HG03571 (cell line): ENCODE measurements around the gene OR2L8.

Experiments
- ATAC-seq: cut with Tn5 transposase; IDR thresholded peaks from one replicate; pipeline ENCODE4 v1.9.1; 2021; ENCODE audit not compliant: unreplicated experiment

Gene OR2L8

GRCh38 chr1:247948558-247948957 is at the start of gene OR2L8:
OR2L8 (plus strand) TSS chr1:247948858; CDS start chr1:247948858, 0 bp downstream.
- no peak for ATAC-seq

DNA sequence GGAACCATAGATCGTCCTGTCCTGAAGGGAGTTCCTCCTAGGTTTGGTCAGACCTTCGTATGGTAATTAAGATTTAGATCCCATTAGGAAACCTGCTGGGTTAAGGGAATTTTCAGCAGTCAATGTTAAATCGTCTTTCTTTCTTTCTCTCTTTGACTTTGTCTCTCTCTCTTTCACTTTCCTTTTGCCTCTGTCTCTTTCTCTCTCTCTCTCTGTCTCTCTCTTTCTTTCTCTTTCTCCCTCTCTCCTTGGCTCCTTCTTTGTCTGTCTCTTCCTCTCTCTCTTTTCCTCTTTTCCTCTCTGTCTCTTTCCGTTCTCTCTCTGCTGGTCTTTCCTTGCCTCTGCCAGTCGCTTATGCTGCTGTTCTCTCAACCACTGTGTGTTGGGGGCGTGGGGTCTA is 44.5 kb upstream of the OR2L8 start:
- no peak for ATAC-seq

DNA sequence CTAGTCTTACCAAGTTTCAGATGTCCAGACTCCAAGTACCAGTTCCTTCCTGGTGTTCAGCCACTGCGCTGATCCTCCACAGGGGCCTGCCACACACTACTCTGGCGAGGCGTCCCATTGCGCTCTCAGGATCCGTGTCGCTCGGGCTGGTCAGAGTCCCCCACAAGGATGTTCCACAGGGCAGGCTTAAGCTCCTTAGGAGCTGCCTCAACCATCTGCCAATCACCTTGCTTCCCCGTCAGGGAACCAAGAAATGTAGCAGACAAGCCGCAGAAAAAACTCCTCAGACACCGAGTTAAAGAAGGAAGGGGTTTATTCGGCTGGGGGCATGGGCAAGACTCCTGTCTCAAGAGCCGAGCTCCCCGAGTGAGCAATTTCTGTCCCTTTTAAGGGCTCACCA is 43.5 kb upstream of the OR2L8 start:
- no peak for ATAC-seq

DNA sequence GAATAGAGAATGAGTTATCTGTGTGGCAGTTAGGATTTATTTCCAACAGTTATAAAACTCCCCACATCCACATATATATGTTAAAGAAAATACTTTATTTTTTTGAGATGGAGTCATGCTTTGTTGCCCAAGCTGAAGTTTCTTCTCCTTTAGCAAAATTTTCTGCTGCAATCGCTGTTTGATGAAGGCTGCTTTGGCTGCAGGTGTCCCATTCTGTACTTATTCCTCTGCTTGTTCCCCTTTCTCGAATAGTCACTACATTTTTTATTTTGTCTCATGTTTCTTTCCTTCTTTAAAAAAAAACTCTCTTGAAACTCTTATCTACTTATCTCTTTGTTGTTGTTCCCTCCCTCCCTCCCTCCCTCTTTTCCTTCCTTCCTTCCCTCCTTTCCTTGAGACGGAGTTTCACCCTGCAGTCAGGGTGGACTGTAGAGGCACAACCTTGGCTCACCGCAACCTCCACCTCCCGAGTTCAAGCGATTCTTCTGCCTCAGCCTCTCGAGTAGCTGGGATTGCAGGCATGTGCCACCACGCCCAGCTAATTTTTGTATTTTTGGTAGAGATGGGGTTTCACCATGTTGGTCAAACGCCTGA is 42.7 kb upstream of the OR2L8 start:
- ATAC-seq, result no peak

GRCh38 chr1:247906504-247907047 is 42.1 kb upstream of the OR2L8 start:
- no peak for ATAC-seq

GRCh38 chr1:247908766-247909165 is 39.9 kb upstream of the OR2L8 start:
- no peak for ATAC-seq

- ATAC-seq, result no peak
These were observed 34.9 kb upstream of the OR2L8 start for GRCh38 chr1:247913786-247914185.

DNA sequence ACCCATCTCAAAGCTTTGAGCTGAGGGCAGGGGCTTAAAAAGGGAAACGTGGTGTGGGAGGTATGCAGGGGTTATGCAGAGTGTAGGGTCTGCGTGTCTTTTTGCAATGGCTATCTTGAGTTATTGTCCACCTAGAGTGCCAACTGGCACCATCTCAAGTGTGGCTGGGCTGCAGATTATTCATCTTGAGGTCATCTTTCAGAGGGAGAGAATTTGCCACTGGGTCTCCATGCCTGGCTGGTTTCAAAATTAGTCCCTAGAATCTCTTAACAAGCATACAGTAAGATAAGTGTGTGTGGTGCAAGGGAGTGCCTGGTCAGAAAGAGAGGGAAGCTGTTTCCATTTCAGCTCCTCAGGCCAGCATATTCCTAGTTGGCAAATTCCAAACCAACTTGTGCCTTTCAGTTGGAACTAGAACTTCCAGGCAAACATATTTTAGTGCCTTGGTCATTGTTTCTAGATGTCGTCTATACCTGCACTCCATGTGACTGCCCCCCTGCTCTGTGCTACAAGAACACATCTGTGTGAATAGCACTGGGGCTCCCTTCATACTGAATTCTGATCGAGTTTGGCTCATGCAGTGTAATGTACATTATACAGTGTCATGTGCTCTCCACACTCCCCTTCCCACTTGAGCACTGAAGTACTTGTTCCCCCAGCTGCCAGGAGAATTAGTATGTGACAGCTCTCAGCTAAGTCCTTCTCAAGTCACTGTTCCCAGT is 33.6 kb upstream of the OR2L8 start:
- no peak for ATAC-seq

DNA sequence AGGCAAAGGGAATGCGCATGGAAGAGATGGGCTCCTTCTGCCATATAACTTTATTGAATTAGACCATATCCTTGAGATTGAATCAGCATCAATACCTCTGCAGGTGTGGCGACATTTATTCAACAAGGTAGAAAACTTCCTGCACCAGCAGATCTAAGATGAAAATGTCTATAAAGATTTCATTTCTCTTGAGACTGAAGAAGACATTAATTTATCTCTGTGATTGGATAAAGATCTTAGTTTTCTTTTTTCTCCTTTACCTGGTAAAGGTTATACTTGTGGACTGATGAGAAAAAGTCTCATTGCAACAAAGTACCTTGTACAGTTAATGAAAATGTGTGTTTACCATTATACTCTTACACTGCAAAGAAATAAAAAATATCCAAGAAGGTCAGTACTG is 28.7 kb upstream of the OR2L8 start, which contains the start of gene OR2T8:
TSS of gene OR2T8 (plus strand) at position 301 of the 400 bp plus-strand sequence. CDS start 766 bp downstream, outside the sequence.
- ATAC-seq, result no peak

- no peak for ATAC-seq
These were observed 24.7 kb upstream of the OR2L8 start for GRCh38 chr1:247923941-247924340.

GRCh38 chr1:247924868-247925267 is 23.8 kb upstream of the OR2L8 start, which contains the start of gene OR2AJ1:
OR2AJ1 (plus strand) TSS chr1:247924889; CDS start chr1:247933769, 8,880 bp downstream.
- ATAC-seq, result no peak

DNA sequence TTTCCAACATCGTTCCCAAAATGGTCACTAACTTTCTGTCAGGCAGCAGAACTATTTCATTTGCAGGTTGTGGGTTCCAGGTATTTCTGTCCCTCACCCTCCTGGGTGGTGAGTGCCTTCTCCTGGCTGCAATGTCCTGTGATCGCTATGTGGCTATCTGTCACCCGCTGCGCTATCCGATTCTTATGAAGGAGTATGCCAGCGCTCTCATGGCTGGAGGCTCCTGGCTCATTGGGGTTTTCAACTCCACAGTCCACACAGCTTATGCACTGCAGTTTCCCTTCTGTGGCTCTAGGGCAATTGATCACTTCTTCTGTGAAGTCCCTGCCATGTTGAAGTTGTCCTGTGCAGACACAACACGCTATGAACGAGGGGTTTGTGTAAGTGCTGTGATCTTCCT is 14.7 kb upstream of the OR2L8 start:
- no peak for ATAC-seq

DNA sequence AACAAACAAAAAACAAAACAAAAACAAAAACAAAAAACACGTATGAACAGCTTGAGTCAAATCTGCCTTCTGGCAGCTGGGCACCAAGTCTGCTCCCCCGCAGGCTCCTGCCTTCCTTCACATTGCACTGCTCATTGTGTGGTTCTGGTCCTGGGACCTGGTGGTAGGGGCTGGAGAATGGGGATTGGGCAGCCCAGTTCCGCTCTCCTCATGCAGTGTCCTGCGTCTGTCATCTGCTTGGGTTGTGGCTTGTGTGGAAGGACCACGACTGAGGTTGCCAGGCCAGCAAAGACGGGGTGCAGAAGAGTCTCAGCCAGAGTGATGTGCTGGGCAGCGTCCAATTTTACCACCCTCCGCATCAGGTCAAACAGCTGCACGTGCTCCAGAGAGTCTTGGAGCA is 12.9 kb upstream of the OR2L8 start:
- no peak for ATAC-seq

DNA sequence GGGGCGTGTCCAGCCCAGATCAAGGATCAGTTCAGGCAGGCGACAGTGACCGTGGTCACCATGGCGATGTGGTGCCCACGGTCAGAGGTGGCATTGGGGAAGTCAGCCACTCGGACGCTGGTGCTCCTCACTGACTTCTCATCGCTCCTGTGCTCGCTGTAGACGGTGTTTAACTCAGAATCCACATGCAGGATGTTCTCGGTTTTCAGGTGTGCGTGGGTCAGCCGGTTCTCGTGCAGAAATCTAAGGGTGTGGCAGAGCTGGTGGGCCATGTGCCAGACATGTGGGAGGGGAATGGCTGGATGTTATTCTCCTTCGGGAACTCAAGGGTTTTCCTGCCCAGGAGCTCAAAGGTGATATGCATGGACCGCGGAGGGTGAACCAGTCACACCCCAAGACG is 12.2 kb upstream of the OR2L8 start:
- ATAC-seq, result no peak

GRCh38 chr1:247936965-247937734 is 11.5 kb upstream of the OR2L8 start:
- ATAC-seq, result peak; percentile 100

- ATAC-seq, result no peak
These were observed 6.0 kb upstream of the OR2L8 start for GRCh38 chr1:247942624-247943023.

GRCh38 chr1:247953408-247953807 is 4.8 kb downstream of the OR2L8 start:
- ATAC-seq, result no peak

- no peak for ATAC-seq
These were observed 13.1 kb downstream of the OR2L8 start for GRCh38 chr1:247961791-247962190.

- no peak for ATAC-seq
These were observed 14.4 kb downstream of the OR2L8 start for GRCh38 chr1:247962911-247963588.

- no peak for ATAC-seq
These were observed 16.3 kb downstream of the OR2L8 start, which contains the start of gene OR2AK2 for GRCh38 chr1:247964933-247965332. OR2AK2 (plus strand) TSS chr1:247965233; CDS start chr1:247965377, 144 bp downstream.
